K562 (cell line): ENCODE measurements around the gene YY1AP1. TPM values are rescaled to one million over a fixed set of nuclear protein-coding genes. Genes with fewer than 3 reads are reported as not detected.

Experiments used
- ATAC-seq: fragments of 200-7000 bp; cut with Tn5 transposase; 3 replicates; pipeline ENCODE4 v1.9.1; 2020; ENCODE audit warnings: moderate library complexity
- BruUV-seq: library from RNA; stranded (reverse); fragments of 400-500 nt; replicated peaks from 2 replicates; lab custom pipeline; 2021; lab: Mats Ljungman, UMichigan
- CTCF ChIA-PET: fragments of 300-600 bp; formaldehyde crosslinking; extraction: SDS; loops from one replicate; lab custom pipeline; 2021; ENCODE audit warnings: low intra/inter-chr PET ratio; lab: Yijun Ruan, JAX
- POLR2A ChIA-PET: fragments of 300-600, 350-650 bp; sonication (Branson Sonifier 250); formaldehyde crosslinking; extraction: SDS; loops from one replicate; lab custom pipeline; 2021; ENCODE audit warnings: antibody characterized with exemption, inconsistent platforms; lab: Yijun Ruan, JAX
- DNase-seq, 4 experiments: peaks; one replicate each; pipeline versions ENCODE4 v3.0.0 to v3.0.0-alpha.2; 2011 to 2018; ENCODE audit warnings: low spot score in 3 of 4, mixed read lengths in 3 of 4; ENCODE audit errors: extremely low read depth in 1 of 4
- FAIRE-seq: peaks from 2 replicates; lab custom pipeline; 2011; peaks lifted over from hg19 to GRCh38; lab: Jason Lieb, UNC
- H2AFZ ChIP-seq: 2 replicates; pipeline ENCODE4 v1.6.0; 2011; ENCODE audit warnings: low read depth, low read length, control low read depth, inconsistent platforms
- H3K27ac ChIP-seq: fragments of 200-600 bp; 3 replicates; pipeline ENCODE4 v1.8.0; 2011; ENCODE audit warnings: low read depth, mild to moderate bottlenecking, control low read depth, inconsistent platforms, low read length, moderate library complexity, mixed read lengths; ENCODE audit errors: extremely low read depth
- H3K27me3 ChIP-seq, 2 experiments: fragments of 300-600 bp in 1 of 2; 2 replicates in 1 of 2; 3 replicates in 1 of 2; pipeline versions ENCODE4 v1.6.0 to v1.8.0; 2011; ENCODE audit warnings: inconsistent platforms in 2 of 2, low read length in 2 of 2, mild to moderate bottlenecking in 1 of 2, mixed read lengths in 1 of 2, moderate library complexity in 1 of 2; ENCODE audit not compliant: control insufficient read depth in 2 of 2, insufficient read depth in 2 of 2
- H3K36me3 ChIP-seq: fragments of 300-600 bp; 3 replicates; pipeline ENCODE4 v1.8.0; 2011; ENCODE audit warnings: mild to moderate bottlenecking, low read length, inconsistent platforms; ENCODE audit not compliant: control insufficient read depth, insufficient read depth
- H3K4me1 ChIP-seq, 2 experiments: fragments of 200-600 bp in 1 of 2; replicated peaks in 1 of 2; 2 replicates in 1 of 2; 3 replicates in 1 of 2; pipeline versions ENCODE4 v1.5.1 to v1.8.0; 2011; ENCODE audit warnings: inconsistent platforms in 2 of 2, low read length in 2 of 2, mild to moderate bottlenecking in 1 of 2, mixed read lengths in 1 of 2, moderate library complexity in 1 of 2; ENCODE audit not compliant: control insufficient read depth in 2 of 2, insufficient read depth in 2 of 2
- H3K4me2 ChIP-seq: 2 replicates; pipeline ENCODE4 v1.6.1; 2011; ENCODE audit warnings: low read length, control low read depth, inconsistent platforms, mixed read lengths; ENCODE audit not compliant: insufficient read depth
- H3K4me3 ChIP-seq: fragments of 200-600 bp; sonication (generic), shearing (Covaris generic); 2 replicates; pipeline ENCODE4 v1.5.1; 2016; ENCODE audit warnings: control low read depth, inconsistent platforms
- H3K79me2 ChIP-seq: fragments of 200-600 bp; 3 replicates; pipeline ENCODE4 v1.8.0; 2011; ENCODE audit warnings: low read length, inconsistent platforms; ENCODE audit not compliant: control insufficient read depth, insufficient read depth
- H3K9ac ChIP-seq, 2 experiments: 2 replicates each; pipeline versions ENCODE4 v1.6.0 to v1.6.1; 2011; ENCODE audit warnings: low read depth in 2 of 2, low read length in 2 of 2, control low read depth in 1 of 2, inconsistent platforms in 1 of 2, mild to moderate bottlenecking in 1 of 2, mixed read lengths in 1 of 2; ENCODE audit not compliant: insufficient read depth in 1 of 2
- H3K9me1 ChIP-seq: one replicate; pipeline ENCODE4 v1.6.0; 2011; ENCODE audit warnings: inconsistent platforms, mild to moderate bottlenecking, low read length, moderate library complexity; ENCODE audit not compliant: control insufficient read depth, insufficient read depth
- H3K9me3 ChIP-seq: replicated peaks from 2 replicates; pipeline ENCODE4 v1.5.1; 2011; ENCODE audit warnings: low read depth, low read length, inconsistent platforms; ENCODE audit not compliant: control insufficient read depth, insufficient read depth
- H4K20me1 ChIP-seq: replicated peaks from 2 replicates; pipeline ENCODE4 v1.6.1; 2011; ENCODE audit warnings: low read length, inconsistent platforms, mixed read lengths; ENCODE audit not compliant: control insufficient read depth, insufficient read depth
- C11orf30 ChIP-seq: fragments of 450-650 bp; IDR thresholded peaks from 2 replicates; pipeline ENCODE4 v1.6.1; 2016; ENCODE audit warnings: low read depth, mild to moderate bottlenecking
- GMEB1 ChIP-seq: fragments of 250-450 bp; sonication (Bioruptor Pico); IDR thresholded peaks from 2 replicates; pipeline ENCODE4 v1.4.0; 2020; ENCODE audit warnings: mild to moderate bottlenecking
- MAFF ChIP-seq: IDR thresholded peaks from 2 replicates; pipeline ENCODE4 v1.6.1; 2012; ENCODE audit warnings: low read length, improper control_type of control experiment
- MAFG ChIP-seq: fragments of 450-650 bp; conservative IDR thresholded peaks from 2 replicates; pipeline ENCODE4 v1.6.1; 2016; ENCODE audit warnings: missing genetic modification characterization, missing compliant biosample characterization
- MAFK ChIP-seq: IDR thresholded peaks from 2 replicates; pipeline ENCODE4 v1.6.1; 2011; ENCODE audit warnings: low read length, improper control_type of control experiment
- NCOA4 ChIP-seq: fragments of 450-650 bp; IDR thresholded peaks from 2 replicates; pipeline ENCODE4 v1.6.1; 2018; ENCODE audit warnings: mild to moderate bottlenecking; ENCODE audit not compliant: partially characterized antibody
- SIRT6 ChIP-seq: IDR thresholded peaks from one replicate; pipeline ENCODE4 v1.6.1; 2012; ENCODE audit warnings: low read depth, mild to moderate bottlenecking, control low read depth, inconsistent platforms, low read length, moderate library complexity
- TAL1 ChIP-seq: fragments of 450-650 bp; IDR thresholded peaks from 2 replicates; pipeline ENCODE4 v1.6.1; 2016; ENCODE audit warnings: mild to moderate bottlenecking
- ZFP30 ChIP-seq: fragments of 250-450 bp; sonication (Bioruptor Pico); IDR thresholded peaks from 2 replicates; pipeline ENCODE4 v1.8.0; 2022; ENCODE audit warnings: moderate library complexity, mild to moderate bottlenecking, inconsistent platforms, borderline replicate concordance
- ZNF316 ChIP-seq: fragments of 450-650 bp; IDR thresholded peaks from 2 replicates; pipeline ENCODE4 v1.6.1; 2016
- WGBS: fragments of 100-300 bp; shearing (Covaris generic); methylation state at CpG from one replicate; pipeline ENCODE4 v1.1.6; 2016; ENCODE audit warnings: low coverage, mixed read lengths; ENCODE audit not compliant: insufficient coverage; ENCODE audit errors: missing lambda C conversion rate; 5-methylcytosine and 5-hydroxymethylcytosine counted together
- in situ Hi-C: fragments of 300-500 bp; cut with MboI; formaldehyde crosslinking; loops from 4 replicates; pipeline ENCODE4 v1.15.0; 2018; ENCODE audit warnings: inconsistent platforms, mixed read lengths
- intact Hi-C: fragments of 100-400 bp; cut with micrococcal nuclease; formaldehyde crosslinking; loops from 2 replicates; pipeline ENCODE4 v1.14.2; 2022
- polyA plus RNA-seq, 8 experiments: library from polyadenylated mRNA; depleted of rRNA in 4 of 8; stranded (reverse) in 5 of 8; unstranded in 3 of 8; fragments of >200 nt; fragmentation: Nextera tagmentation in 2 of 8; fragmentation: Illumina TruSeq in 1 of 8; extraction: Ambion mirVana in 2 of 8; extraction: Trizol in 1 of 8; gene quantifications; 2 replicates each; pipeline versions ENCODE4 v1.2.1 to v1.2.3, GENCODE V29; 2011 to 2014; ENCODE audit warnings: inconsistent platforms in 1 of 8, missing spikeins in 1 of 8
- total RNA-seq, 7 experiments: library from RNA; depleted of rRNA in 6 of 7; stranded (reverse); fragments of >200 nt in 6 of 7; fragmentation: Illumina TruSeq in 2 of 7; extraction: Trizol in 2 of 7; gene quantifications; 2 replicates each; pipeline versions ENCODE4 v1.2.1 to v1.2.3, GENCODE V29; 2011 to 2021; ENCODE audit warnings: low replicate concordance in 1 of 7

YY1AP1 gene
- total and polyA plus RNA-seq, 9 of the 15 experiments (the other 6 are each of a cell fraction or from before 2014, with no cell fraction given) = 18.4 to 90.7 (median 42.9) TPM

- TF ChIP-seq MAFK = peak; percentile 87
- TF ChIP-seq NCOA4 = no peak
- no peak for TF ChIP-seq TAL1
- peak; percentile 88 for TF ChIP-seq MAFF
- no peak for TF ChIP-seq SIRT6
- TF ChIP-seq MAFG = peak; percentile 89
- no peak for TF ChIP-seq GMEB1 (CRISPR knock-in tag)
- peak; percentile 96 for TF ChIP-seq ZNF316
- peak; percentile 88 for TF ChIP-seq C11orf30
- TF ChIP-seq ZFP30 (CRISPR knock-in tag) = no peak
- TF ChIP-seq, all 486 proteins: peak for 5
- in situ Hi-C loops (no loop called here), intact Hi-C loops (no loop called here)
- no peaks in the 10 kb centered on the region for H3K9me1 ChIP-seq
- no peak overlapping the region for H3K4me2 ChIP-seq
- DNase-seq (no peak), FAIRE-seq (no peak), ATAC-seq (no peak)
- WGBS = 89% methylated on average over 4 of the region's 4 CpGs
- no peak overlapping the region for H3K9ac ChIP-seq
- no peaks in the 10 kb centered on the region for H3K4me1 ChIP-seq
- H3K27me3 ChIP-seq = no peaks in the 10 kb centered on the region
- peaks cover 88% of the 10 kb centered on the region for H3K36me3 ChIP-seq
- H3K4me3 ChIP-seq = no peak overlapping the region
- peaks cover 3% of the 10 kb centered on the region; the same call in 2 of the 3 replicates for H3K79me2 ChIP-seq
- no TSS peak for BruUV-seq
- ChIA-PET POLR2A (interaction anchor here (1.3 kb wide), 1 partner anchor 13 kb away, joined by 4 read pairs; no protein-coding TSS in a partner anchor), CTCF (no interaction called here)
- H2AFZ ChIP-seq = no peak overlapping the region
- no peak overlapping the region for H3K27ac ChIP-seq
- H3K9me3 ChIP-seq = no peaks in the 10 kb centered on the region
- H4K20me1 ChIP-seq = no peaks in the 10 kb centered on the region
Measured at GRCh38 chr1:155671750-155672149, 16.8 kb downstream of the YY1AP1 start.
